Islet of Langerhans (tissue), 1 donor: ENCODE measurements around the gene LAMB2.

ENCODE experiments used
- FAIRE-seq: peaks from one replicate; lab custom pipeline; 2011; peaks lifted over from hg19 to GRCh38; lab: Jason Lieb, UNC

LAMB2 gene

DNA sequence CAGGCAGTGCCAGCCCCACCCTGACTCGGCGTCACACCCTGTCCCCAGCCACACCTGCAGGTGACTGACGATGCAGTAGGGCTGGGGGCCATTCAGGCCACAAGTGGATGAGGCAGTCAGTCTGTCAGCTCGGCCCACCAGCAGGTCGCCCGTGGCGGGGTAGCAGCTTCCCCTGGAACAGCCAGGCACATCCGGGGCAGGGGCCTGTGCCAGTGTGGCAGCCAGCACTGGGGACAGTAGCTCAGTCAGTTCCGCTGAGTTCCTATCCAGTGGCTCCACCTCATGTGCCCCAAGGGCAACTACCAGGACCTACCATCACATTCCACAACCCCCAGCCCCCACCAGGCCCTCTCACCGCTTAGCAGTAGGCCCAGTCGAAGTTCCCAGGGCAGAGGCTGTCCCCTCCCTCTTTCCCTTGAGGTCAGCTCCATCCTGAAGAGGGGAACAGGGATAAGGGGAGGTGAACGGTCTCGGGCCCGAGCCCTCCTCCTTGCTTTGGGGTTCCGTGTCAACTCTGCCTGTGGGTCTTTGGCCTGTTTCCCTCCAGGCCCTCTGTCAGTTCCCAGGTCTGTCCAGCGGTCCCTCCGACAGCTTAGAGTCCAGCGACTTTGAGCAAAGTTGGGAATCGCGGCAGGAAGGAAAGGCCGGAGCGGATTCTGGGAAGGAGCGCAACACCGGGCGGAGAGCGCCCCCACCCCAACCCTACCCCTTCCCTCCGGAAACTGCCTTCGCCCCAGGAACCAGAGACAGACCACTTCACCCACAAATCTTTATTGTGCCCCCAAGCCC lies at the start of gene LAMB2:
Gene LAMB2 (minus strand): TSS at position 614 of the 789 bp plus-strand sequence. CDS start 183 bp downstream, at position 431.
- no peak for FAIRE-seq

DNA sequence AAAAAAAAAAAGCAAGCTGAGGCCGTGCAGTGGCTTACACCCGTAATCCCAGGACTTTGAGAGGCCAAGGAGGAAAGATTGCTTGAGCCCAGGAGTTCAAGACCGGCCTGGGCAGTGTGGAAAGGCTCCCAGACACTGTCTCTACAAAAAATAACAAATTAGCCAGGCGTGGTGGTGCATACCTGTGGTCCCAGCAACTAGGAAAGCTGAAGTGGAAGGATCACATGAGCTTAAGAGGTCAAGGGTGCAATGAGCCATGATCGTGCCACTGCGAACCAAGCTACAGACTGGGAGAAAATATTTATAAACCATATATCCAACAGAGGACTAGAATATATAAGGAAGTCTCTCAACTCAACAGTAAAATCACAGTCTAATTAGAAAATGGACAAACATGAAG lies 48.5 kb upstream of the LAMB2 start:
- no peak for FAIRE-seq

DNA sequence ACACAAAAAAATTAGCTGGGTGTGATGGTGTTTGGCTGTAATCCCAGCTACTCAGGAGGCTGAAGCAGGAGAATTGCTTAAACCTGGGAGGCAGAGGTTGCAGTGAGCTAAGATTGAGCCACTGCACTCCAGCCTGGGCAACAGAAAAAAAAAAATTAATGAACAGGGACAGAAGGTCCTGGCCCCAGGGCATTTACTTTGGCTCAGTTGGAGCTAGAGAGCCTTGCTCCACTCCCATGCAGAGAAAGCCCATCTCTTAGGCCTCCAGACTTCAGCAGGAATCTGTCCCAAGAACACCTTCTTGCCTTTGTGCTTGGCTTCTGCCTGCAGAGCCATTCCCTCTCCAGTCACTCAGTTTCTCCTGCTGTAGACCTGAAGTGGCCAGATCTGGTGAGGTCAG lies 47.3 kb upstream of the LAMB2 start:
- no peak for FAIRE-seq

DNA sequence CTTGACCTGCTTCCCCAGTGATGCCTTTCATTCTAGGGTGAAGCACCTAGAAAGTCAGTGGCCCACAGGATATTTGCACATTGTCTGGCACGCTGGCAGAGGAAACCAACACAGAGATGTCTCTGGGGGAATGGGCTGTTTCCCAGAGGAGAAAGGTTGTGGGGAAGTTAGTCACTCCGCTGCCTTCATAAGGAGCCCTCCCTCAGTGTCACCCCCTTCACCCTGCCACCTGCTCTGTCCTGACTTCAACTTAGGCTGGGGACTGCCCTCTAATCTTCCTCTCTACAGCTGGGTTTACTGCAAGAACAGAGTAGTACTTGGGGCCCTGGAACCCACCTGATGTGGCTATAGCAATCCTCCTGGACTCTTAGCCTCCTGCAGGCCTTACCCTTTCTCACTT lies 44.2 kb upstream of the LAMB2 start:
- no peak for FAIRE-seq

DNA sequence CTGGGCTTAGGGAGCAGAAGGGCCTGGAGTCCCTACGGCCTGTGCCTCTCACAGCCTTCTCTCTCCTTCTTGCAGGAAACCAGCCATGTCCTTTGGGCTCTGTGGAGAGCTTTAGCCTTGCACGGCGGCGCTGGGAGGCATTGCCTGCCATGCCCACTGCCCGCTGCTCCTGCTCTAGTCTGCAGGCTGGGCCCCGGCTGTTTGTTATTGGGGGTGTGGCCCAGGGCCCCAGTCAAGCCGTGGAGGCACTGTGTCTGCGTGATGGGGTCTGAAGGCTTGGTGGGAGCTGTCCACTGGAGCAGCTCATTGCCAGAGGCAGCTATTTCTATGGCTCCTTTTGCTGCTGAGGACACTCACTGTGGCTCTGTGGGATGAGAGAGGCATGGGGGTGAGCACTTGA lies 42.7 kb upstream of the LAMB2 start:
- no peak for FAIRE-seq

DNA sequence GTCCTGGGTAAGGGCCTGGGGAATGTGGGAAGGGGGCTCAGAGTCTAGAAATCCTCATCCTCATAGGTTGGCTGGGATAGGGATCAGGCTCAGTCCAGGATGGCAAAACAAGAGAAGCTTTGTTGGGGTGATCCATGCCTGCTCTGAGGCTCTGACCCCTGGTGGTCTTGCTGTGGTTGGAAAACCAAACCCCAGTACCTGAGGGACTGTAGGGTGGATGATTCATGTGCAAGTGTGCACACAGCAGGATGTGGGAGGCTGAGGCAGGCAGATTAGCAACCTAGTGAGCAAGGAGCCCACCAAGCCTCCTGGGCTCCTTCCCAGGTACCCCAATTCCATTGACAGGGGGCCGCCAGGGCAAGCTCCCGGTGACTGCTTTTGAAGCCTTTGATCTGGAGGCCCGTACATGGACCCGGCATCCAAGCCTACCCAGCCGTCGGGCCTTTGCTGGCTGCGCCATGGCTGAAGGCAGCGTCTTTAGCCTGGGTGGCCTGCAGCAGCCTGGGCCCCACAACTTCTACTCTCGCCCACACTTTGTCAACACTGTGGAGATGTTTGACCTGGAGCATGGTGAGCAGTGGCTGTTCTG lies 41.6 kb upstream of the LAMB2 start:
- FAIRE-seq: no peak

DNA sequence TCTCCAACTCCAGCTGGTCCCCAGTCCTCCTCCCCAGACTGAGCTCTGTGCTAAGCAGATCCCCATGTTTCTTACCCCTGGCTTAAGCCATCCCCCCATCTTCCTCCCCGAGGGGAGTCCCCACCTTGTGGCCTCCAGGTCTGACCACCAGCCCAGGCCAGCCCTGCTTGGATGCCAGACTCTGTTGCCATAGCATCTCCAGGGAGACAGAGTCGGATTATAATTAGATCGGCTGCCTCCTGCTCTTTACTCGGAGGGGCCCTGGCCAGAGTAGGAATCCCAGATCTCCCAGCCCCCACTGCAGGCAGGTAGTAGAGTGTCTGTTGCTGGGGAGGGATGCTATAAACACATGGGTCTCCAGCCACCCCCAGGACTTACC lies 40.9 kb upstream of the LAMB2 start:
- no peak for FAIRE-seq

DNA sequence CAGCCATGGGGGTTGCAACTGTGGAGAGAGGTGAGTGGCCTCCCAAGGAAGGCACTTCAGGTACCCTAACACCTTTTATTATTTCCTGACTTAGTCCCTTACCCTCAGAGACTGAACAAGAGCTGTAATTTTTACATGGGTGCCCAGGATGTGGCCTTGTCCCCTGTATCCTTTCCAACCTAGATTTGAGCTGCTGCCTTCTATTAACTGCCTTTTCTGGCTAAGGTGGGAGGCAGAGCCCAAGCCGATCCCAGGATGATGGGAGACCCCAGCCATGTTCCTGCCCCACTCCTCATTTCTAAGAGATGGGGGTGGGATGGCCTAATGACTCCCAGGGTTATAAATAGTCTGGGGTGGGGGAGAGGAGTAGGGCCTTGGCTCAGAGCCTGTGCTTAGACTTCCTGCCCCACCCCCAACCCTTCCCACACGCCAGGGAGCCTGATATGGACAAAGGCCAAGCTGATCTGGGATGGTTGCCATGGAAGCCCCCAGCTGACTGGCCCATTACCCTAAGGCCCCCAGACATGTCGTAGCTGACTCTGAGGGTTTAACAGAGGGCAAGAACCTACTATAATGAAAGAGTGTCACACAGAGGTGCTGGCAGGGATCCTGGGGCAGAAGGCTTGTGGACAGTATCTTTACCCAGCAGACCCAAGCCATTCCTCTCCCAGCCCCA lies 40.4 kb upstream of the LAMB2 start:
- FAIRE-seq: no peak

DNA sequence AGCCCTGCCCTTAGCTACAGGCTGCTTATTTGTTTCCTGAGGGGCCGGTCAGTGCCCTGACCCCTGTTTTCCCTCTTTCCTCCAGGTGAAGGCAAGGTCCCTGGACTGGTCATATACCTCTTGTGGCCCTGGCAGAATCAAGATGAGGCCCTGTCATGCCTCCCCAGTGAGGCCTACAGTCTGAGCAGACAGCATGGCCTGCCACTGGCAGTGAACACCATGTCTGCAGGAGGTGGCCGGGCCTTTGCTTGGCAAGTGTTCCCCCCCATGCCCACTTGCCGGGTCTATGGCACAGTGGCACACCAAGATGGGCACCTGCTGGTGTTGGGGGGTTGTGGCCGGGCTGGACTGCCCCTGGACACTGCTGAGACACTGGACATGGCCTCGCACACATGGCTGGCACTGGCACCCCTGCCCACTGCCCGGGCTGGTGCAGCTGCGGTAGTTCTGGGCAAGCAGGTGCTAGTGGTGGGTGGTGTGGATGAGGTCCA lies 39.7 kb upstream of the LAMB2 start:
- FAIRE-seq: no peak

DNA sequence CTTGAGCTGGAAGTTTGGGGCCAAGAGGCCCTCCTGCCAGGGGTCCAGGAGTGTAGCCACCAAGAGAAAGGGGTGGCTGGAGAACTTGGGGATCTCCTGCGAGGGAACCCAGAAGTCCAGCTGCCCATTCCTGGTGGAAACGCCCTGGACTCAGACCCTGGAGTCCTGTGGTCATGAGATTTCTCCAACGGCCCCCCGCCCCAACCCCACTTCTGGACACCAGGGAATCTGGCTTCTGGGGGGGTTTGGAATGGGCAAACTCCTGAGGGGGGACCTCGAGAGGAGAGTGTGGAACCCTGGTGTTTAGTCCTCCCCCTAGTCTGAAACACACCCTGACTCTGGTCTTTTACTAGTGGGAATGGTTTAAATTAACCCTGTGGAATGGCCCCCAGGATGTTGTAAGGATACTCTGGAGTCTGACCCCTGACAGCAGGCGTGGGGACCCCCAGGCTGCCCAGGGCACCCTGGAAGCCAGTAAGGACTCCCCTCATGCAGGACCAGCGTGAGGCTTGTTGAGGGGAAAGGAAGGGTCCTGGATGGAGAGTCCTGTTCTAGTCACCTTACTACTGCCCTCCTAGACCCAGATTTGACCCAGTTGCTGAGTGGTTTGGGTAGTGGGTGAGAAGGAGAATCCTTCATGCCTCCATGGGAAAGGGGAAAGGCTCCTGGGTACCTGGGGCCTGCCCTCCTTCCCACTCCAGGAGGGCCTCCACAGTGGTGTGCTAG lies 39.1 kb upstream of the LAMB2 start:
- no peak for FAIRE-seq

DNA sequence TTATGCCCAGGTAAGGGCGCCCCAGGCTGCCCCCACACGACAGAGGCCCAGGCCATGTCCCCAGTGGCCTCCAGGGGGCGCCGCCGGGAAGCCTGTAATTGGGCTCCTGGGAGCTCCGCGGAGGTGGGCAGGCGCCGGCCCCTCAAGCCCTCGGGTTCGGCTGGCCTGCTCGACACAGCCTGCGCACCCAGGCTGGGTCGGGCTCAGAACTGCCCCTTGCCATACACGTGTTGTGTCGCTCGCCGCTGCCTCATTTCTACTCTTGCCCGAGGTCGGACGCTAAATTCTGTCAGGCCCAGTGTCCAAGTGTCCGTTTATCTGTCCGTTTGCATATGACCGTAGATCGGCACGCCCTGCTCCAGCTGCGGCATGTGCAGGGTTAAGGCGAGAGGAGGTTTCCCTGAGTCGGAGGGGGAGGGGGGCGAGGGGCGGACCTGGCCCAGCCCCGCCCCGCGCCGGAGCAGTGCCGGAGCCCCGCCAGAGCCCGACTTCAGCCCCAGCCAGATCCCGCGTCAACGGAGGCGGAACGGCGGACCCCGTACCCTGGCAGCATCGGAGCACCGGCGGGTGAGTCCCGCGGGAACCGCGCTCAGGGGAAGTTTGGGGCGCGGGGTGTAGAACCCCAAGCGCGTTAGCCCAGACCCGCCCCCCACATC lies 38.4 kb upstream of the LAMB2 start, which contains the start of gene KLHDC8B:
Gene KLHDC8B (plus strand): TSS at position 480 of the 656 bp plus-strand sequence. CDS start 1,172 bp downstream, outside the sequence.
- no peak for FAIRE-seq

DNA sequence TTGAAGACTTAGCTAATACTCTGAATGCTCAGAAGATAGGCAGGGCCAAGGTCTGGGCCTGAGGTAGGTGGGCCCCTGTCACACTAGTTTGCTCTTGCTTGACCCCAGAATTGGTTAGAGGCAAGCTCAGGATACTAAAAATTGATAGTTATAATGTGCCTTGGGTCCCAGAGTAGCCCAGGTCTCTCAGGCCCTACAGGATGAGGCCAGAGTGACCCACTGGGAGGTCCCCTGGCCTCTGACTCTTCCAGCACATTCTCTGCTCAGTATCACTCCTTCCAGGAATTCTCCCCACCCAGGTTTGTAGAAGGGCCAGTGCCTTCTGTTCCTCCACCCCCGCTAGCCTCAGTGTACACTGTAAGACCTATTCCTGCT lies 37.9 kb upstream of the LAMB2 start:
- no peak for FAIRE-seq

DNA sequence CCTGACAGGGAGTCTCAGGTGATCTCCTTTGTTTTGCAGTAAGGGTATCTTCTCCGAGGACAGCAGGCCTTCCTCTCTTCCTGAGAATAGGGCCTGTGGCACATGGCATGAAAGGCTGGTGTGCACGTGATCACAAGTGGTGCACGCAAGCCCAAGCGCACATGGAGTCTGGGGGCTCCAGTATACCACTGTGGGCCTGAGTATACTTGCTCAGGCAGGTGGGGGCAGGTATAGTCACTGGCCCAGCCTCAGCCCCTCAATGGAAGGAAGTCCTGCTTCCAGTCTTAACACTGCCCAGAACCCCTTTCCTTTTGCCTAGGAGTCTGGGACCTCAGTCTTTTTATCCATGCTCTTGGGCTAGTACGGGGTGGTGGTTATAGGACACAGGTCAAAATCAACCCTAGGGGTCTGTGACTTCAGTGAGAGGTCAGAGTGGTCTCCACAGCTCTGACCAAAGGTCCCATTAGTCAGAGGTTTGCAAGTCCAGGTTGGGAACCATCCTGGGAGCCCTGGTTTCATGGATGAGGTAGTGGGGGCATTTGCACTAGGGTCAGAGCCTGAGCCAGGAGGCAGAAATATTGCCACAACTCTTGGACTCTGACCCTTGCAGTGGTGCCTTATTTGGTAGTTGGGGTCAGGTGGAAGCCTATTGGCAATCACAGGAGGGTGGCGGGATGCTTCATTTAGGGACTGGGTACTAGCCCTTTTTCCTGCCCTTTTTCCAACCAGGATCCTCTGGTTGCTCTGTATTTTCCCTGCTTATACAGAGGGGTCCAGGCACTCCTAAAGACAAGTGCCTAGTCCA lies 34.1 kb upstream of the LAMB2 start:
- no peak for FAIRE-seq

DNA sequence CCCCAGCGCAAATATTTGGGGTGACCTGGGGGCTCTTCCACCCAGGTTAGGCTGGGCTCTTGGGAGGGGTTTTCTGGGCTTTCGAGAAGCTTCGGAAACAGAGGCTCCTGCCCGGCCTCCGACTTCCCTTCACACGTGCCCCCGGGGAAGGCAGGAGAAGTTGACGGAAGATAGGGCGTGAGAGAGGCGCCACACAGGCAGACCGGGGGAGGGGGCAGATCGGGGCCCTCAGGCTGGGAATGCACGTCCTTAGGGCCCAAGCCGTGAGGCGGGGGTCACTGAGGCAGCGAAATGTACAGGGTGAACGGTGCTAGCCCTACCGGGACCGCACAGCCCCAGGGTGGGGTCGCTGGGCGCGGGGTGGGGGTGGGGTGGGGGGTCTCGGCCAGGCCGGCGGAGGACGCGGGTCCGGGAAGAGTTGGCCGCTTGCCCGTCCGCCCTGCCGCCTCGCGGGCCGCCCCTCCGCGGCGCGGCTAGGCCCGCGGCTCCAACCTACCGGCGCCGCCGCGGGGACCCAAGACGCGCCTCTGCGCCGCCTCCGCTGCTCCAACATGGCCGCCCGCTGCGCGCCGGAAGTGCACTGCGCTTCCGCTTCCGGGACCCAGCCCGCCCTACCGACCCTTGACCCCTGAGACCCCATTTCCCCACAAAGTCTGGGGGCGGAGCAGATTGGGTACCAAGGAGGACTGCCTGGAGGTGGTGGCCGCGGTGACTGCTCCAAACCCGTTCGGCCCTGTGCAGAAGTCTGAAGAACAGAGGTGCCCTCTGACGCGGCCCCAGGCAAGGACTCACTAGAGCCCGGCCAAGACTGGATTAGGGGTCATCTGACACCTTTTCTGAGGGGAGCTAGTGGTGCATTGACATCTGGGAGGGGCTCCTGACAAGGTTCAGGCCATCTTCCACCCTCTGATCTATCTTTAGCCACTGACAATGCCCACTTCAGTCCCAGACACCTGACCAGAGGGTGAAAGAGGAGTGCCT lies 33.2 kb upstream of the LAMB2 start, which contains the start of gene CCDC71:
Gene CCDC71 (minus strand): TSS at position 561 of the 981 bp plus-strand sequence. CDS start 2,123 bp downstream, outside the sequence.
- no peak for FAIRE-seq

DNA sequence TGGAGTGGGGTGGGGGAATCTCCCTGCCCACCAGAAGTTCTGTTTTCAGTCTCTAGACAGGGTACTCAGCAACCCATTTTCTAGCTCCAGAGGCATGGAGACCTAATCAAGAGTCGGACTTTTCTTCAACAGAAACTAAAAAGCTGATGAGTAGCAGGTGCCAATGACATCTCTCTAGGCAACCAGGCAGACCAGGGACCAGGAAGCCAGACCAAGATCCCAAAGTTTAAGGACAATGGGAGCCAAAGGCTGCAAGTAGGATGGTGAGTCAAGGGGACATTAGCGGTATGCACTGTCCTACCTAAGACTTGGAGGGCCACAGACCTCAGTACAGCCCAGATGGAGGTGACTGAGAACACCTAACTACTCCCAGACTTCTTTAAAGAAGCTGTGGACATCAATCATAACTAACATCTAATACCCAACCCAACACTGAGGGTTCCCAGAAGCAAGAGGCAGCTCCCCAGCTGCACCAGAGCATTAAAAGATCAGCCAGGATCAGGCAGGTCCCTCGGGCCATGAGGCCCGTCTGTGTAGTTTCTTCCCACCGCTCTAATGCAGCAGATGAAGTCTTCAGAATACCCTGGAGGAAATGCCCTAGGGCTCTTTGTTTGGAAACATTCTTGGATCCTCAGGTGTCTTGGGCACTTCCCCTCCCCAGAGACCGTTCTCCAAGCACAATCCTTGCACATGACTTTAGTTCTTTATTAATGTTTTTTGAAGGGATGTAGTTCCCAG lies 32.3 kb upstream of the LAMB2 start:
- no peak for FAIRE-seq

DNA sequence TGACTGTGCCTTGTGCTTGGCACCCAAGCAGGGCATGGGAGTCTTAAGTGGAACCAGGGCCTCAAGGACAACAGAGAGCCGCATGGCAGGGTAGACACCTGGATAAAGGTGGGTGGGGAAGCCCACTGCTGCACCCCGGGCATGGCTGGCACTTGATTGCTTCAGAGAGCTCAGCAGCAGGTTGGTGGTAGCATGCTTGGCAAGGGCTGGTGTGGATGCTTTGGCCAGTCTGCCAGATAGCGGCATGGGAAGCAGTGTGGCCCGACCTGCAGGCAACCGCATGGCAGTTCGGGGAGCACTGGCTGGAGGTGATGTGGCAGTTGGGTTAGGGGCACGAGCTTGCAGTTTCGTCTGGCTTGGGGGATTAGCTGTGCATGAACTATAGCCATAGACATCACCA lies 30.8 kb upstream of the LAMB2 start:
- no peak for FAIRE-seq

DNA sequence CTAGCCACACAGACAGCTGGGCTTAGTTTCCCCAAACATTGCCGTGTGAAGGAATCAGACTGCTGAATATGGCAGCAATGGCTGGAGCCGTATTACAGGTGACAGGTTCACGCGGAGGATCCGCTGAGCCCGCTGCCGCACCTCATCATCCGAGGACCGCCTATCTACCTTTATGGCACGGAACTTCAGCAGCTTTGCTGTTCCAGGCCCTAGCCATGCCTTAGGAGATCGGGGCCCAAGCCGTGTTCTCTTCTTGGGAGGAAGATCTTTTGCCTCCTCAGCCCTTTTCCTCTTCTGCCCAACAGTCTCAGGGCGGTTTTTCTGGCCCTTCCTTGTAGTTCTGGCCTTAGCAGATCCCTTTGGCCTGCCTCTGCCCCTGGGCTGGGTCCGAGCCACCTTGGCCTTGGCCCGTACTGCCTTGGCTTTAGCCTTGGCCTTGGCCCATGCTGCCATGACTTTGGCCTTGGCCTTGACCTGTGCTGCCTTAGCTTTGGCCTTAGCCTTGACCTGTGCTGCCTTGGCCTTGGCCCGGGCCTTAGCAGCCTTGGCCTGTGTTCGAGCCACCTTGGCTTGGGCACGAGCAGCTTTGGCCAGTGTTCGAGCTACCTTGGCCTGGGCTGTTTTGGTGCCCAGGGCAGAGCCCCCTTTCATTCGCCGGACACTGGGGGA lies 30.0 kb upstream of the LAMB2 start:
- no peak for FAIRE-seq

DNA sequence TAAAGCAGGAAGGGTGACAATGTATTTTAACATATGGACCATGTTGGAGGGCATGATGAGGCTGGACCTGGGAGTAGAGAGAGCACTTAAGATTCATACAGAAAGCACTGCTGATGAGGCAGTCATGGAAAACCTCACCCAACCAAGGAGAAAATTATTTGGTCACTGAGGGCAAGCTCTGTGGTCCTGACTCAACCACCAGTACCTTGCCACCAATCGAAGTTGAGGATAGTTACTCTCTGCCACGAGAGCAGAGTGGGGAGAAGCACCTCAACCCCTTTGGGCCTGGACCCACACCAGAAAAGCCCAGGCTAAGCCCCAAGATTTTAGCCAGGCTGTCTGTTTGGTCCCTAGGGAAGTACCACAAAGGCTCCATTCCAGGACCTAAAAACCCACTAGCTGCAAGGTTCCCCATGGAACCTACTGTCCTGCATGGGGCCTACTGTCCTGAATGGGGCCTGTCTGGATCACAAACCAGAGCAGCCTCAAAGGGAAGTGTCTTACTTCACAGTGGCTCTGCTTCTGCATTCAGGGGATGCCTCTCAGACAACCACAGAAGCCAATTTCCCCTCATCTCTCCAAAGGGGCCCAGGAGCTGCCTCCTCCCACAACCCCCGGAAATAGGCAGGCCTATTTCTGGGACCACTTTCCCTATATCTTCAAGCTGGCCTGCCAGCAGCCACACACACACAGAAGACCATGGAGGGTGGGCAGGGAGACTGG lies 29.1 kb upstream of the LAMB2 start:
- FAIRE-seq: no peak
